GM19455 (cell line): ENCODE data around the gene IGFBP1.

Experiments
- ATAC-seq: cut with Tn5 transposase; IDR thresholded peaks from one replicate; pipeline ENCODE4 v1.9.1; 2021; ENCODE audit not compliant: unreplicated experiment

IGFBP1 gene

DNA sequence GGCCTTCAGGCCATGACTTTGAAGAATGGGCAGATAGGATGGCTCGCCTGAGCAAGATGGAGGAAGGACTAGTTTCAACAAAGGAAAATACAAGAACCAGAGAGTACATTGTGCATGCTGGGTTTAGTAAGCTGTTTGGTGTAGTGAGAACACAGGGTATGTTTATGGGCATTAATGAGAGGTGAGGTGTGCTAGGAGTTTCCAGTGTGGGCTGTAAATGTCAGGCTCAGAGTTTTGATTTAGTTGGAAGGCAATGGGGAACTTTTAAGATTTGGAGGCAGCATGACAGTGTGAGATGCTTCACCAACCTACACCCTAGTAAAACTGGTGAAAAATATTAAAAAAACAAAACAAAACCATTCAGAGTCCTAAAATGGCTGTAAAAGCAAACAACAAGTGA lies 13.3 kb downstream of the IGFBP1 start:
- ATAC-seq: no peak

DNA sequence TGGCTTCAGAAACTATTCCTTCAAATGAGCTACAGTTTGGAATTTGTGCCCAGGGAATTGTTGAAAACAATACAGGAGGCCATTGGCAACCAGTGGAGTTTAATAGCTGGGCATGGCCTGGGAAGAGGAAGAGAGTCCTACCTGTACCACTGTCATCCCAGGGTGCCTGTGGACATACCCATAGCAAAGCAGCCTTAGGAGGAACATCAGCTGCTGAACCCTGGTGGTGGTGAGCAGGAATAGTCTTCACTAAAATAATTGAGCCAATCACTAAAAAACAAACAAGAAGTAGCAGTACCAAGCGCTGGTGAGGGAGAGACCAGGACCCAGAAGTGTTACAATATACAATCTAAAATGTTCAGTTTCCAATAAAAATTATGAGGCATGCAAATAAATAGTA lies 14.5 kb downstream of the IGFBP1 start:
- no peak for ATAC-seq

DNA sequence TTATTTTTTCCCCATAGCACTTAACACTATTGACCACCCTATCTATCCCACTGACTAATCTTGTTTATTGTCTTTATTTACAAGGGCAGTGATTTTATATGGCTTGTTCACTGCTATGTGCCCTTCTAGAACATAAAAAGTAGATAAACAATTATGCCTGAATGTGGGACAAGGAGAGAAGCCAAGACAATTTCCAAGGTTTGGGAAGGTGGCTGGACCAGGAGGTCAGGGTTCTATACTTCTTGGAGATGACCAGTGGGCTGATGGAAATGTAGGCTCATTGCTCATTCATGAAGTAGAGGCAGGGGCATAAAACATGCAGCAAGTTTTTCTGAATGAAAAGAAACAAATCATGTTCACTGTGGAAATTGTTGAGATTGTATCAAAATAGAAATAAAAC lies 21.3 kb downstream of the IGFBP1 start:
- ATAC-seq: no peak

DNA sequence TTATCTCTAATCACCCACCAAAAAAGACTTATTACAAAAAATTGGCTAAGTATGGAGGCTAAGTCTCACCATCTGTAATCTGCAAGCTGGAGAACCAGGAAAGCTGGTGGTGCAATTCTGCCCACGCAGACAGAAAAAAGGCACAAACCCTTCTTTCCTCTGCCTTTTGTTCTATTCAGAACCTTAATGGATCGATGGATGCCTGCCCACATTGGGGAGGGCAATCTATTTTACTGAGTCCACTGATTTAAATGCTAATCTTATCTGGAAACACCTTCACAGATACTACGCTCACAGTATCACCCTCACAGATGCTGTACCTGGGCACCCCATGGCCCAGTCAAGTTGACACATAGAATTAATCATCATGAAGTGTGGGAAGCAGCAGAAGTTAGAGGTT lies 22.6 kb downstream of the IGFBP1 start:
- no peak for ATAC-seq

DNA sequence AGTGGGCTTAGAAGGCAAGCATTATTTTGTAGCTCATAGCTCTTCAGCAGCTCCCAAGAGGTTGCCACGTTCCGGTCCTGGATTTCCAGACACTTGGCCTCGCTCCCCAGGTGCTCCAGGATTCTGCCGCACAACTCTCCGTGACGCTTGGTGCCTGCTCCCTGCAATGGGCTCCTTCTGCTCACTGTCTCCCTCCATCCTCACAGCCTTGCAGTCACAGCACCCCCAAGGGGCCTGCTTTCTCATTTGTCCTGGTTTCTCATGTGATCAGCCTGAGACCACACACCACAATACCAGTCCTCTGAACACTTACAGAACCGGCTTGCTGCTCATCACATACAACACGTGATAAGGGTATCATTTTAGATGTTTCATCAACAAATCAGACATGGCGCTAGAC lies 23.0 kb downstream of the IGFBP1 start:
- no peak for ATAC-seq

DNA sequence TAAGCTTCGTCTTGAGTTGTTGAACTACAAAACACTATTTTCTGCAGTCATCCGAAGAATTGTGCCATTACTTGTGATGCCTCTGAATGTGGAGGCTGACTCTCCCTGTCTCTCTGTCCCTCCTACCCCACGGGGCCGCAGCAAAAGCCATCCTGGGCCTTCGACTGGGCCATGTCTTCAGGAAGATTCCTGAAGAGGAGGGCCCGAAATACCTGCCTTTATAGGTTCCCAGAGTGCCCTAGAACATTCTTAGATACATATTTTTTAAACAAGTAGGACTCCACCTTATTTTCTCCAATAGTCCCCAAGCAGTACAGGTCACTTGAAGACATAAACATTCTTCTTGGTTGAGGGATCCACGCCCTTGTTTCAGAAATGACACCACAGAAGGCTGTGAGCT lies 24.7 kb downstream of the IGFBP1 start:
- no peak for ATAC-seq

DNA sequence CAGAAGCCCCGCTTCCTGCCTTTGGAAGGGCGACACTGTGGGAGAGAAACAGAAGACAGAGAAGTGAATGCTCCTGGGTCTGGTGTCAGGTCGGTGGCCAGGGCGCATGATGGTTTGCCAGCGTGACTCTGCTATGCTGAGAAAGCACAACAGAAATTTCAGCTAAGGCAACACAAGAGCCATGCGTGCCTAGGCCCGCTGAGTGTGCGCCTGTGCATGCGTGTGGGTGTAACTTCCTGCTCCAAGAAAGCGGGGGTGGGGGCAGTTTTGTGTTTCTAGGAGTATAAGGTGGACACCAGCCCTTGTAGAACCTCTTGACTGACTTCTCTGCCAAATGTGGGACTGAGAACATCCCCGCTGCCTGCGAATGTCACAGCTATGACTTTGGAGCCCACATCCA lies 26.6 kb downstream of the IGFBP1 start:
- no peak for ATAC-seq

DNA sequence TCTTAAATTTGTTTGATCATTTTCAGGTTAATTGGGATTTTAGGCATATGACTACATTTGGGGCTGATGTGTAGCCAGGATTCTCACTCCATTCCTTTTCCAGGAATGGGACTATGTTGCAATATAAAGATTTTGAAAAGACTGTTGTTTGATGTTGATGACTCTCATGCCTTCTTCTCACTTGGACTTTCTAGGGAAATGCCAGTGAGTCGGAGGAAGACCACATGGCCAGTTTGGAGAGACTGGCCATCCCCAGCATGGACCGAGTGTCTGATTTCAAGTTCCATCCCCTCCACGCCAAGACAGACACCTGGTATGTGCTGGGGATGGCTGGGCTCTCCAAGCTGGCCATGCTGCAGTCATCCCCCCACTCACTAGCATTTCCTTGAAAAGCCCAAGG lies 27.3 kb downstream of the IGFBP1 start:
- ATAC-seq: no peak

DNA sequence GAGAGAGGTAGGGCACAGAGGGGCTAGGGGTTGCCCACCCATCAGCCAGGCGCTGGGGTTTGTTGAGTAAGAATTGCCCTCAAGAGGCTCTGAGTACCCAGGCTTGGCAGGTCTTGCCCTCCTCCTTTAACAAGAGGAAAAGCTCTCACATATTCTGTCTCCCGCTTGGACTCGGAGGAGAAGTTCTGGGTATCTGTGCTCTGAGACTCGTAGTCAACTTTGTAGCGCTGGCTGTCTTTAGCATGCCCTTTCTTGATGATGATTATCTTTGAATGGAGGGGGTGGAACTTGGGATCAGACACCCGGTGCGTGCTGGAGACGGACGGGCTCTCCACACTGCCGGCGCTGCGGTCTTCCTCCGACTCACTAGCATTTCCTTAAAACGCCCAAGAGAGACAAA lies 28.8 kb downstream of the IGFBP1 start:
- ATAC-seq: no peak

DNA sequence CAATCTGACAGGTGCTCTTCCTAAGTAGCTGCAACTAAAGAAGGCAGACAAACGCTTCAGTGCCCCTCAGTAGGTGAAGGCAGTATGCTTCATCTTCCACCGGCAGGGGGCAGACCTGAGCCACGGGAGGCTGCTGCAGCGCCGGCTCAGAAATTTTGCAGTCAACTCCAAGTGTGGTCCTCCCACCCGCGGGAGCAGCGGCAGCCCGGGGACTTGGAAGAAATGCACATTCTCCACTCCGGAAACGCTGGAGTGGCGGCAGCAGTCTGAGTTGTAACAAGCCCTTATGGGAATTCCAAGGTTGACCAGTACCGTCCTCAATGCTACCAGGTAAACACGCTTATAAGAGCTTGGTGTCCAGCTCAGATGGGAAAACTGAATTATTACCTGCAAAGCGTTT lies 29.4 kb downstream of the IGFBP1 start:
- peak; percentile 78 for ATAC-seq

DNA sequence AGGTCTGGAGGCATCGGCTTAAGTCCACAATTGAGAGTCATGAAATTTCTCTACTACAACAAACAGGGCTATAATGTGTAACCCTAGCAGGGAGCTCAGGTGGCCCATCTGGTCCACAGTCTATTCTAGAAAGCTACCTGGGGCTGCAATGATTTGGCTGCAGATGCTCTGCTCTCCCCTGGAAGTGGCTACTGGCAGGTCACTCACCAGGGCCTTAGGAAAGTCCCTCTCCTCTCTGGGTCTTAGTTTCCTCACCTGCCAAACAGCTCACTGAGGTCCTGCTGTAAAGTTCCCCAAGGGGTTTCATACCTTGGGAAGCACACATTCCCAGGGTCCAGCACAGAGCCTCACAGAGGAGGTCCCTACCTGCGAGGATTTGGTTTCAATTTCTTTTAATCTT lies 30.3 kb downstream of the IGFBP1 start:
- no peak for ATAC-seq

DNA sequence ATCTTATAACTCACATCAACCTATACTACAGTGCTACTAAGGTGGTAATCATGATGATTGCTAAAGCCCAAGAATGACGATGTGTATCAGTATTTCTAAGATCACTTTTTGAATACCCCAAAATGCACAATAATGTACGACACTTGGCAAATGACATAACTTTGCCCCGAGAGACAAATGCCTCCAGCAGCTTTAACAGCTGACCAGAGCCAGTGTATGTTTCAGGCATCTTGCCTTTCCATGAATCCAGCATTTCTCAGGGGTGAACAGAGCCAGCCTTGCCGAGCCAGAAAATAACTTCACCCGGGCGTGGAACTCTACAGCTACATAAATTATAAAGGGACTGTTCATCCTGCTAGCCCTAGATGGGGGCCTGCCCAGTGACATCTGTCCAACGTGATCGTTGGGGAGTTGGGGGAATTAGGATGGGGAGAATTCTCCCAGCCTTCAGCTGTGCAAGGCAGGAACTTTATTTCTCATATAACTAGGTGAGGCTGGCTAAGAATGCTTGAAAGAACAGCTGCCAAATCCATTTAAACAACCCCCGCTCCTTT lies 31.0 kb downstream of the IGFBP1 start:
- ATAC-seq: no peak

DNA sequence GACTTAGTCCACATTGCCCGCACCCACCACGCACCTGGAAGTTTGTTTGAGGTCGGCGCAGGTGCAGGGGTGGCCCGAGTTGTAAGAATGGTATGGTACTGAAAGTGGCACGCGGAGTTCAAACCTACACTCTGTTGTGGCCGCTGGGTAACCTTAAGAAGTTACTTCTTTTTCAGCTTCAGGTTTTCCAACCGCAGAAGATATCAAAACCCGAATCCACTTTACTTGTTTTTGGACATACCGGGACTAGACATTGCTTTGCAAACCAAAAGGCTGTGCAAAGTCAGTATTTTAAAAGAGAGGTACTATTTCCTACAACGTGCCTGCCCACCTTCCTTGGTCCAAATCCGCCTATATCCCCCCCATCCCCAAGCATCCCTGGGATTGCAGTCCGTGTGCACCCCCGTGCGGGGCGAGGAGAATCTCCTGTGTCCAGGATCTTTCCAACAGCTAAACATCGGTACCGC lies 31.7 kb downstream of the IGFBP1 start:
- no peak for ATAC-seq

DNA sequence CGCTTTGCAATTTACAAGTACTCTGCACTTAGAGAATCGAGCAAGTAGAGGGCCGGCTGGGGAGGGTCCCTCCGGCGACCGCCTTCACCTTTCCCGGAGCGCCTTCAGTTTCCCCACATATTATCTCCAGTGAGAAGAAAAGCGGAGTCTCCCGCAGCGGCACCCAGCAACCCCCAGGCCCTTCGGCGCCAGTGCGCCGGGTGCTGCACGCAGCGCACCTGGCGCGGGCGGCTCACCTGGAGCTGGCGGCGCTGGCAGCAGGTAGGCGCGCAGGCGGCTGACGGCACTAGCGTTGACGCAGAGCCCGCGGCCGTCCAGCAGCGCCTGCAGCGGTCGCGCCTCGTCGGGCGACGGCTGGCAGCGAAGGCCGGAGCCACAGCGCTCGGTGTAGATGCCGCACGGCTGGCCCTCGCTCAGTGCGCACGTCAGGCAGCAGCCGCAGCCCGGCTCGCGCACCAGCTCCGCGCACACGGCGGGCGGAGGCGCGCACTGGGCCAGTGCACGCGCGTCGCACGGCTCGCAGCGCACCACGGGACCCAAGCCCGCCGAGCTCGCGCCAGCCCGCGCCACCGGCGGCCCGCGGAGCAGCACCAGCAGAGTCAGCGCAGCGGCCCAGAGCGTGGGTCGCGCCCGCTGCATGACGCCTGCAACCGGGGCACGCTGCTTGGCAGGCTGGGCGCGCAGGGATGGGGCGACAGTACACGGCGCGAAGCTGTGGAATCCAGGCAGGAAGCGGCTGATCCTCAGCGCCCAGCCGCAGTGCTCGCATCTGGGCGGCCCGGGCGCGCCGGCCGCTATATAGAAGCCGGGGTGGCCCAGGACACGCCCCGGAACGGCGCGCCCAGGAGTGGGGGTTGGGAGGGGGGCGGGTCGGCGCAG lies 32.5 kb downstream of the IGFBP1 start, which contains the start of gene IGFBP3:
Gene IGFBP3 (minus strand): TSS at position 771 of the 879 bp plus-strand sequence. CDS start 132 bp downstream, at position 639.
- no peak for ATAC-seq

DNA sequence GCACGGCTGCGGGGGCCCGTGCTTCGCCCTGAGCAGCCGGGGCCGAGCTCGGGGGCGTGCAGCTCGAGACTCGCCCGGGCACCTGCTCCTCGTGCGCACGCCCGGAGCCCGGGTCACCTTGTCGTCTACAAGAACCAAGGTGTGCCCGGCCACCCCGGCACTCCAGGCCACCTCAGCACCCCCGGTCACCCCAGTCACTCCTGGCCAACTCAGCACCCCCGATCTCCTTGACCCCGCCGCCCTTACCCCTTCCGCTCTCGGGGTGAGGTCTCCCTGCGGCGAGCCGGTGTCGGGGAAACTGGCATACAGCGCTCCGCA lies 33.1 kb downstream of the IGFBP1 start:
- no peak for ATAC-seq

DNA sequence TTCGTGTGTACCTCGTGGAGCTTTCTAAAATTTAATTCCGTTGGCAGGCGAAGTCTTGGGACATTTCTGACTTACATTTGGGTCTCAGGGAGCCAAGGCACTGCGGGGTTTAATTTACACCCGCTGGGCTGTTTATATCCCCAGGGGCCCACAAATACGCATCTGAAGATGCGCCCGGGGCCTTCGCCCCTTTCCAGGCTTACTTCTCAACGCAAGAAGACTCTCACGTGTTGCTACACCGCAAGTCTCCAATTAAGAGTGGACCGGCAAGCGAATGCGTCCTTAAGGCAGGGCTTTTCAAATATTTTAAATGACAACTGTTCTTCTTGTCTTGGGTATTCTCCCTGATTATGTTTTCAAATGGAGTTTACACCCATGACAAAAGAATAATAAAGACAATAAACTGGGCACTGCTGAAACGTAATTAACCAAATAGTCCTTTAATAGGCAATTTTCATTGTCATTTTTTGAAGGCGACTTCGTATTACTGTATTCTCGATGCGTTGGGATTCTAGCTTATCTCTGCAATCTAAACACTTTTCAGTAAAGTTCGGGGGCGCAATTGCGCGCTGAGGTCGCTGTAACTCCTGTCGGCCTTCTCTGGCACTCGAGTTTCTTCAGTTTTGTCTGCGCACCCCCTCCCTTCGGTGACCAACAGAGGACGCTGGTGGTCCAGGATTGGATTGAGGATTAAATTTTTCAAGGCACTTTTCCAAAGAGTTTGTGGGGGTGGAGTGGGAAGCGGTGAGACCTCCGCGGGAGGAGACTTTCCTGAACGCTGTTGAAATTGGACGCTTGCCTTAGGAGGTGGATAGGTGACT lies 33.6 kb downstream of the IGFBP1 start:
- ATAC-seq: no peak

DNA sequence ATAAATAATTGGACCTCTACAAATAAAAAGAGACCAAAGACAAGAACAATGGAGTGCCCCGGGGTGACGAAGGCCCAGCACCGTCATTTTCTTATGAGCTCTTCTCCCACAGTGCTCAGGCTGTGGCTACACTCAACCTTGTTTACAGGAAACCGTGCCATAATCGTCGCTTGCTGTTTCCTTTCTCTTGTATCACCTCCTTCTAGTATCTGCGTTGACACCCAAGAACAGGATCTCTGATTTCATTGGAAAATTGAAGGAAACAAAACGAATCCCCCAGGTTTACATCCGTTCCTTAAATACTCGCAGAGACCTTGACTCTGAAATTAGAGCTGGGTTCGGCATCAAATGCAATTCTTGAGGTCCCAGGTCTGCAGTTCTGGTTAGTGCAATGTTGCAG lies 34.5 kb downstream of the IGFBP1 start:
- ATAC-seq: no peak

DNA sequence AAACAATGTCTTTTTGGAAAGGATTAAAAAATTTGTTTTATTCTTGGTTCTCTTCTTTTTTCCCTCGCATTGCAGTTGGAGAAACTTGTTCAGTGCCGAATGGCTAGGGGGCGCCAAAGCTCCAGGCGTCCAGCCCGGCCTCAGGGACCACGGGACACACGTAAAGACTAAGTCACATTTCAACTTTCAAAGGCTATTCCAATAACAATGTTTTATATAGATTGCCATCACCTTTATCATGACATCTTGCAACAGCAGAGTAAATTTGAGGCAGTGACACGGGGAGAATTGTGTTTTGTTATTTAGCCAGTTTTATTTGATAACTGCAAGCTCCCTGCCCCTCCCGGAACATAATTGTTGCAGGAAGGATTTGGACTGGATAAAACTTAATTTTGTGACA lies 35.0 kb downstream of the IGFBP1 start:
- no peak for ATAC-seq

DNA sequence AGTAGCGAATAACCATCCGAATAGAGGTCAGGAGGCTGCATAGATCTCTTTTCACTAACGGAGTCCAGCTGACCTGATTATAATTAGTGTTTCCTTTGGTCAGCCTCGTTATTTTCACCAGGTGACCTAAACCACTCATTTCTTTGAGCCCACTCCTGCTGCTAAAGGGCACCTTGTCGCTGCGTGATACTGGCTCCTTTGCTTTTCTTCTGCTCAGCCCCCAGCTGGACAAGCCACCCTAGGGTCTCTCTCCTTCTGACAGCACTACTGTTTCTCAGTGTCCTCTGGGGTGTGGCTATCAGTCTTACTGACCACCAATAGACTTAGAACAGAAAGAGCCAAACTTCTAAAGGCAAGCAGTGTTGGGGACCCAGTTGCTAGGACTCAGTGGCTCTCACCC lies 35.5 kb downstream of the IGFBP1 start:
- ATAC-seq: no peak

DNA sequence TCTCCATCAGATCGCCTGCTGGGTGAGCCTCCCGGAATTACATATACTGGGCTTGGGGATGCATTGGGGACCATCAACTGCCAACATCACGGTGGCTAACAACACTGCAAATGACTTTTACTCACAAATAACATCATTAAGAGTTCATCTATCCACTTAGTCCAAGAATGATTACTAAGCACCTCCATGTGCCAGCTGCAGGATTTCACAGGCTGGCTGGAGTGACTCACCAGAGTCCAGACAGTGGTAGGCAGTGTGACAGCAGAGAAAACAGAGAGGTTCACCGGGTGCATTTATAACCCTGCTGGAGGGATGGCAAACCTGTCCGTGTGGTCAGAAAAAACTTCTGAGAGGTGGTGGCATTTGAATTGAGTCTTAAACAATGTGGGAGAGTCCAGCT lies 36.0 kb downstream of the IGFBP1 start:
- no peak for ATAC-seq

DNA sequence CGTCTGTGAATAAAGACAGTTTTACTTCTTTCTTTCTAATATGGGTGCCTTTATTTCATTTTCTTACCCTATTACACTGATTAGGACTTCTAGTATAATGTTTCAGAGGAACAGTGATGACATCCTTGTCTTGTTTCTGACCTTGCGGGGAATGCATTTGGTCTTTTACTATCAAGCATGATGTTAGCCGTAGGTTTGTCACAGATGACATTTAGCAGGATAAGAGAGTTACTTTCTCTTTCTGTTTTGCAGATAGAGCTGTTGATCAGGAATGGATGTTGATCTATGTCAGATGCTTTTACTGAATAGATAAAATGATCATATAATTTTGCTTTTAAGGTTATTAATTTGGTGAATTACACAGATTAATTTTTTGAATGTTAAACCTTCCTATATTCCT lies 39.4 kb downstream of the IGFBP1 start:
- ATAC-seq: no peak

DNA sequence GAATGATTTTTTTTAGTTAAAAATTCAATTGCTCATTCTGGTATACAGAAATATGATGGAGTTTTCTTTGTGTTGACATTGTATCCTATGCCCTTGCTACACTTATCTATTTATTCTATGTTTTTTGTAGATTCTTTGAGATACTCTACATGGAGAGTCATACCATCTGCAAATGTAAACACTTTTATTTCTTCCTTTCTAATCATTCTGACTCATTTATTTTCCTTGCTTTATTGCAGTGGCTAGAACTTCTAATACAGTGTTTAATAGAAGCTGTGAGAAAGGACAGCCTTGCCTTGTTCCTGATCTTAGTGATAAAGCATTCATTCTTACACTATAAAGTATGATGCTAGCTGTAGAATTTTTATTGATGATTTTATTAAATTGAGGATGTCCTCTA lies 42.7 kb downstream of the IGFBP1 start:
- no peak for ATAC-seq
